Neural cell (in vitro differentiated cells): ENCODE measurements around the gene PCDHA1. TPM values are rescaled to one million over a fixed set of nuclear protein-coding genes. Genes with fewer than 3 reads are reported as not detected.

ENCODE experiments used
- H2AFZ ChIP-seq: fragments of 200-600, 300-800 bp; sonication (generic), shearing (Covaris generic); 2 replicates; pipeline ENCODE4 v1.6.0; 2014; ENCODE audit warnings: low read depth, mild to moderate bottlenecking, antibody characterized with exemption, low read length, moderate library complexity
- H3F3A ChIP-seq: fragments of 200-600 bp; shearing (Covaris generic); 2 replicates; pipeline ENCODE4 v1.6.1; 2016; ENCODE audit warnings: mild to moderate bottlenecking, moderate library complexity, mixed read lengths, antibody characterized with exemption, low read length; ENCODE audit not compliant: insufficient read depth, poor library complexity, severe bottlenecking
- H3K27ac ChIP-seq: fragments of 200-600, 300-800 bp; sonication (generic), shearing (Covaris generic); 2 replicates; pipeline ENCODE4 v1.5.1; 2014; ENCODE audit warnings: mild to moderate bottlenecking, low read length, moderate library complexity
- H3K27me3 ChIP-seq: fragments of 300-800, 200-600 bp; sonication (generic), shearing (Covaris generic); 2 replicates; pipeline ENCODE4 v1.6.0; 2014; ENCODE audit warnings: mild to moderate bottlenecking, low read depth, low read length, moderate library complexity; ENCODE audit not compliant: insufficient read depth
- H3K36me3 ChIP-seq: fragments of 300-800, 200-600 bp; sonication (generic), shearing (Covaris generic); 2 replicates; pipeline ENCODE4 v1.5.1; 2014; ENCODE audit warnings: mild to moderate bottlenecking, antibody characterized with exemption, low read length, moderate library complexity; ENCODE audit not compliant: insufficient read depth
- H3K4me2 ChIP-seq: fragments of 300-800, 200-600 bp; sonication (generic), shearing (Covaris generic); 2 replicates; pipeline ENCODE4 v1.6.0; 2014; ENCODE audit warnings: mild to moderate bottlenecking, low read length
- H3K4me3 ChIP-seq: fragments of 300-800, 200-600 bp; sonication (generic), shearing (Covaris generic); 2 replicates; pipeline ENCODE4 v1.5.1; 2014; ENCODE audit warnings: mild to moderate bottlenecking, low read length, moderate library complexity
- H3K79me2 ChIP-seq: fragments of 200-600 bp; shearing (Covaris generic); replicated peaks from 2 replicates; pipeline ENCODE4 v1.6.0; 2014; ENCODE audit warnings: mild to moderate bottlenecking, low read length, moderate library complexity; ENCODE audit not compliant: insufficient read depth
- H3K9ac ChIP-seq: fragments of 300-800, 200-600 bp; sonication (generic), shearing (Covaris generic); 2 replicates; pipeline ENCODE4 v1.6.1; 2016; ENCODE audit warnings: mild to moderate bottlenecking, low read length, mixed read lengths
- H3K9me2 ChIP-seq: fragments of 200-600 bp; shearing (Covaris generic); 2 replicates; pipeline ENCODE4 v1.6.1; 2016; ENCODE audit warnings: mild to moderate bottlenecking, low read length, mixed read lengths; ENCODE audit not compliant: insufficient read depth
- H3K9me3 ChIP-seq: fragments of 200-600, 300-800 bp; sonication (generic), shearing (Covaris generic); 2 replicates; pipeline ENCODE4 v1.6.1; 2016; ENCODE audit warnings: mild to moderate bottlenecking, mixed run types, low read length, moderate library complexity, mixed read lengths
- H4K20me1 ChIP-seq: fragments of 200-600 bp; shearing (Covaris generic); 2 replicates; pipeline ENCODE4 v1.6.1; 2016; ENCODE audit warnings: mild to moderate bottlenecking, mixed run types; ENCODE audit not compliant: insufficient read depth
- CTCF ChIP-seq: fragments of 450-650 bp; IDR thresholded peaks from 2 replicates; pipeline ENCODE4 v1.5.1; 2014; ENCODE audit warnings: antibody characterized with exemption, mild to moderate bottlenecking, moderate library complexity; ENCODE audit not compliant: poor library complexity, severe bottlenecking
- EP300 ChIP-seq: fragments of 450-650 bp; conservative IDR thresholded peaks from 2 replicates; pipeline ENCODE4 v1.6.1; 2014; ENCODE audit warnings: antibody characterized with exemption, mild to moderate bottlenecking, moderate library complexity; ENCODE audit not compliant: poor library complexity, severe bottlenecking
- EZH2 ChIP-seq: fragments of 200-600, 300-800 bp; shearing (Covaris generic), sonication (generic); IDR thresholded peaks from 2 replicates; pipeline ENCODE4 v1.6.1; 2014; ENCODE audit warnings: antibody characterized with exemption, low read length, borderline replicate concordance, mild to moderate bottlenecking; ENCODE audit not compliant: insufficient read depth, poor library complexity, severe bottlenecking
- MXI1 ChIP-seq: fragments of 450-650 bp; conservative IDR thresholded peaks from 2 replicates; pipeline ENCODE4 v1.6.1; 2014; ENCODE audit warnings: antibody characterized with exemption, mild to moderate bottlenecking; ENCODE audit not compliant: poor library complexity, severe bottlenecking
- POLR2AphosphoS5 ChIP-seq: IDR thresholded peaks from 2 replicates; pipeline ENCODE4 v1.6.1; 2012
- RAD21 ChIP-seq: fragments of 450-650 bp; conservative IDR thresholded peaks from 2 replicates; pipeline ENCODE4 v1.6.1; 2014; ENCODE audit warnings: antibody characterized with exemption, mild to moderate bottlenecking, moderate library complexity
- REST ChIP-seq: IDR thresholded peaks from 2 replicates; pipeline ENCODE4 v1.6.1; 2012; ENCODE audit warnings: borderline replicate concordance
- SMC3 ChIP-seq: fragments of 450-650 bp; conservative IDR thresholded peaks from 2 replicates; pipeline ENCODE4 v1.6.1; 2014; ENCODE audit warnings: antibody characterized with exemption, mild to moderate bottlenecking, moderate library complexity; ENCODE audit not compliant: poor library complexity
- polyA plus RNA-seq: library from polyadenylated mRNA; depleted of rRNA; stranded (reverse); fragments of >200 nt; gene quantifications from 2 replicates; pipeline ENCODE4 v1.2.3, GENCODE V29; 2014

Gene PCDHA1
- polyA plus RNA-seq, 1 donor from 2014 or later = 0.28 TPM

- Histone ChIP-seq H3K4me3 (peak overlapping the region; percentile 84), H3K36me3 (no peaks in the 10 kb centered on the region), H3K9me2 (no peaks in the 10 kb centered on the region), H3K79me2 (peaks cover 31% of the 10 kb centered on the region), H3K27me3 (no peaks in the 10 kb centered on the region), H2AFZ (no peak overlapping the region), H3K27ac (peak overlapping the region; percentile 74), H4K20me1 (no peaks in the 10 kb centered on the region), H3K9ac (peak overlapping the region; percentile 75), H3K9me3 (no peaks in the 10 kb centered on the region), H3F3A (no peaks in the 10 kb centered on the region), H3K4me2 (peak overlapping the region; percentile 59)
- TF ChIP-seq CTCF = no peak
- peak; percentile 7 for TF ChIP-seq REST
- no peak for TF ChIP-seq RAD21
Observed at GRCh38 chr5:140965905-140966292, 180.0 kb downstream of the PCDHA1 start.

GRCh38 chr5:140966293-140967225, 180.6 kb downstream of the PCDHA1 start, which contains the start of gene PCDHAC2:
Gene PCDHAC2, plus strand, starts transcription at chr5:140966476. Its CDS starts 291 bp downstream, at chr5:140966767.
- Histone ChIP-seq H3K4me2 (peak within 1 kb of the TSS; percentile 84), H2AFZ (no peak within 1 kb of the TSS), H3K4me3 (peak within 1 kb of the TSS; percentile 84), H3K27ac (peak within 1 kb of the TSS; percentile 74), H3K9me3 (no peaks in the 10 kb centered on the region), H4K20me1 (no peaks in the 10 kb centered on the region), H3K36me3 (no peaks in the 10 kb centered on the region), H3K9ac (peak within 1 kb of the TSS; percentile 75), H3K79me2 (peaks cover 31% of the 10 kb centered on the region), H3K9me2 (no peaks in the 10 kb centered on the region), H3K27me3 (no peaks in the 10 kb centered on the region), H3F3A (no peaks in the 10 kb centered on the region)
- TF ChIP-seq POLR2AphosphoS5 = peak; percentile 57
- peak; percentile 9 for TF ChIP-seq RAD21
- TF ChIP-seq MXI1 = peak; percentile 79
- TF ChIP-seq EZH2 = no peak
- no peak for TF ChIP-seq SMC3
- TF ChIP-seq EP300 = no peak
- TF ChIP-seq REST = peak; percentile 53
